Measurements from ENCODE around the gene SF3B3.

SF3B3 gene

GRCh38 chr16:70523743-70524398, at the start of gene SF3B3:
SF3B3 (plus strand) TSS chr16:70523816; CDS start chr16:70526657, 2,841 bp downstream.
- peak; percentile 37 for DNase-seq

- no peak for DNase-seq
Observed at GRCh38 chr16:70474320-70475053, 49.1 kb upstream of the SF3B3 start.

- no peak for DNase-seq
Observed at GRCh38 chr16:70475054-70475871, 48.4 kb upstream of the SF3B3 start.

- no peak for DNase-seq
Observed at GRCh38 chr16:70476272-70477020, 47.2 kb upstream of the SF3B3 start.

GRCh38 chr16:70478169-70478568, 45.4 kb upstream of the SF3B3 start:
- DNase-seq: no peak

GRCh38 chr16:70478912-70479341, 44.7 kb upstream of the SF3B3 start:
- DNase-seq: no peak

GRCh38 chr16:70480127-70481105, 43.2 kb upstream of the SF3B3 start:
- DNase-seq: no peak

GRCh38 chr16:70481929-70482536, 41.6 kb upstream of the SF3B3 start:
- no peak for DNase-seq

GRCh38 chr16:70482624-70483023, 41.0 kb upstream of the SF3B3 start:
- DNase-seq: no peak

GRCh38 chr16:70483426-70483825, 40.2 kb upstream of the SF3B3 start:
- no peak for DNase-seq

- DNase-seq: no peak
Observed at GRCh38 chr16:70484867-70485266, 38.7 kb upstream of the SF3B3 start.

GRCh38 chr16:70490261-70490660, 33.4 kb upstream of the SF3B3 start:
- DNase-seq: no peak

GRCh38 chr16:70493802-70494201, 29.8 kb upstream of the SF3B3 start:
- DNase-seq: no peak

- no peak for DNase-seq
Observed at GRCh38 chr16:70494202-70494770, 29.3 kb upstream of the SF3B3 start.

GRCh38 chr16:70494777-70495176, 28.8 kb upstream of the SF3B3 start:
- no peak for DNase-seq

- DNase-seq: no peak
Observed at GRCh38 chr16:70495425-70496182, 28.0 kb upstream of the SF3B3 start.

GRCh38 chr16:70496513-70496912, 27.1 kb upstream of the SF3B3 start:
- DNase-seq: no peak

- DNase-seq: no peak
Observed at GRCh38 chr16:70508752-70509151, 14.9 kb upstream of the SF3B3 start.

GRCh38 chr16:70510216-70510615, 13.4 kb upstream of the SF3B3 start:
- no peak for DNase-seq

- no peak for DNase-seq
Observed at GRCh38 chr16:70511833-70512232, 11.8 kb upstream of the SF3B3 start.

All from NCI-H2029 treated with DMSO at 0.1 percent for 48 hours (cell line).